Liver (tissue), 9 donors: ENCODE data around the gene GIGYF1. TPM values are rescaled to one million over a fixed set of nuclear protein-coding genes. Genes with fewer than 3 reads are reported as not detected.
A peak's percentile ranks its signal among the peaks of the same experiment; 100 is the strongest.

Source experiments
- DNase-seq: peaks from one replicate; pipeline ENCODE4 v3.0.0-alpha.2; 2017; ENCODE audit warnings: low spot score
- H3K27ac ChIP-seq, 2 donors: one replicate each; pipeline ENCODE4 v1.7.0; 2013; ENCODE audit warnings: inconsistent platforms in 2 of 2, low read length in 2 of 2, control low read depth in 1 of 2, low read depth in 1 of 2, mild to moderate bottlenecking in 1 of 2
- H3K27me3 ChIP-seq, 4 donors: one replicate each; pipeline versions ENCODE4 v1.6.1 to v1.7.0; 2013; ENCODE audit warnings: low read length in 3 of 4, inconsistent platforms in 1 of 4, mild to moderate bottlenecking in 1 of 4, moderate library complexity in 1 of 4; ENCODE audit not compliant: control insufficient read depth in 4 of 4, insufficient read depth in 4 of 4
- H3K36me3 ChIP-seq, 4 donors: one replicate each; pipeline versions ENCODE4 v1.6.1 to v1.7.0; 2013; ENCODE audit warnings: low read length in 3 of 4, mild to moderate bottlenecking in 3 of 4, low read depth in 1 of 4, moderate library complexity in 1 of 4; ENCODE audit not compliant: control insufficient read depth in 4 of 4, insufficient read depth in 3 of 4
- H3K4me1 ChIP-seq, 4 donors: one replicate each; pipeline versions ENCODE4 v1.6.1 to v1.7.0; 2013; ENCODE audit warnings: low read length in 3 of 4, mild to moderate bottlenecking in 3 of 4, moderate library complexity in 1 of 4; ENCODE audit not compliant: control insufficient read depth in 4 of 4, insufficient read depth in 4 of 4
- H3K4me3 ChIP-seq, 3 donors: one replicate each; pipeline versions ENCODE4 v1.6.1 to v1.7.0; 2013; ENCODE audit warnings: low read length in 3 of 3, control low read depth in 1 of 3, low read depth in 1 of 3, mild to moderate bottlenecking in 1 of 3
- H3K9ac ChIP-seq, 2 donors: one replicate each; pipeline ENCODE4 v1.7.0; 2013; ENCODE audit warnings: low read length in 2 of 2, mild to moderate bottlenecking in 2 of 2, moderate library complexity in 2 of 2, control low read depth in 1 of 2, low read depth in 1 of 2
- H3K9me3 ChIP-seq, 4 donors: one replicate each; pipeline versions ENCODE4 v1.6.1 to v1.7.0; 2013; ENCODE audit warnings: low read length in 3 of 4; ENCODE audit not compliant: control insufficient read depth in 4 of 4
- ATF3 ChIP-seq: IDR thresholded peaks from 2 replicates; pipeline ENCODE4 v1.6.1; 2016; ENCODE audit warnings: antibody characterized with exemption
- CTCF ChIP-seq: fragments of 150-350 bp; IDR thresholded peaks from 2 replicates; pipeline ENCODE4 v1.5.1; 2017; ENCODE audit warnings: improper control_type of control experiment, low read depth, low read length; ENCODE audit not compliant: missing input control
- EGR1 ChIP-seq, 2 donors: IDR thresholded peaks; 2 replicates each; pipeline ENCODE4 v1.6.1; 2016 to 2018; ENCODE audit warnings: antibody characterized with exemption in 2 of 2, low read depth in 2 of 2
- FOXA1 ChIP-seq: IDR thresholded peaks from 2 replicates; pipeline ENCODE4 v1.6.1; 2016; ENCODE audit warnings: antibody characterized with exemption
- FOXA2 ChIP-seq: IDR thresholded peaks from 2 replicates; pipeline ENCODE4 v1.6.1; 2016; ENCODE audit warnings: antibody characterized with exemption
- GABPA ChIP-seq, 2 donors: IDR thresholded peaks in 1 of 2; conservative IDR thresholded peaks in 1 of 2; 2 replicates each; pipeline ENCODE4 v1.6.1; 2016; ENCODE audit warnings: antibody characterized with exemption in 2 of 2, mild to moderate bottlenecking in 1 of 2, moderate library complexity in 1 of 2
- HNF4A ChIP-seq, 2 donors: conservative IDR thresholded peaks; 2 replicates each; pipeline ENCODE4 v1.6.1; 2016; ENCODE audit warnings: antibody characterized with exemption in 2 of 2, mild to moderate bottlenecking in 2 of 2
- HNF4G ChIP-seq: IDR thresholded peaks from 2 replicates; pipeline ENCODE4 v1.6.1; 2016; ENCODE audit warnings: antibody characterized with exemption
- JUND ChIP-seq, 2 donors: IDR thresholded peaks; 2 replicates each; pipeline ENCODE4 v1.6.1; 2016; ENCODE audit warnings: antibody characterized with exemption in 2 of 2
- MAX ChIP-seq: IDR thresholded peaks from 2 replicates; pipeline ENCODE4 v1.6.1; 2016; ENCODE audit warnings: antibody characterized with exemption
- NR2F2 ChIP-seq: IDR thresholded peaks from 2 replicates; pipeline ENCODE4 v1.6.1; 2016; ENCODE audit warnings: antibody characterized with exemption
- RAD21 ChIP-seq, 2 donors: IDR thresholded peaks; 2 replicates each; pipeline ENCODE4 v1.6.1; 2016; ENCODE audit warnings: antibody characterized with exemption in 2 of 2, mild to moderate bottlenecking in 2 of 2
- REST ChIP-seq: IDR thresholded peaks from 2 replicates; pipeline ENCODE4 v1.6.1; 2016; ENCODE audit warnings: antibody characterized with exemption, mild to moderate bottlenecking
- SP1 ChIP-seq: IDR thresholded peaks from 2 replicates; pipeline ENCODE4 v1.6.1; 2018; ENCODE audit warnings: antibody characterized with exemption, mild to moderate bottlenecking
- TAF1 ChIP-seq: conservative IDR thresholded peaks from 2 replicates; pipeline ENCODE4 v1.6.1; 2016; ENCODE audit warnings: antibody characterized with exemption, mild to moderate bottlenecking
- YY1 ChIP-seq: IDR thresholded peaks from 2 replicates; pipeline ENCODE4 v1.6.1; 2016; ENCODE audit warnings: antibody characterized with exemption, mild to moderate bottlenecking
- ZBTB33 ChIP-seq: IDR thresholded peaks from 2 replicates; pipeline ENCODE4 v1.6.1; 2016; ENCODE audit warnings: antibody characterized with exemption
- WGBS: extraction: QIAGEN DNeasy Blood & Tissue Kit; methylation state at CpG from one replicate; pipeline ENCODE4 v1.1.7; 2013; 5-methylcytosine and 5-hydroxymethylcytosine counted together
- polyA plus RNA-seq, 2 donors: library from polyadenylated mRNA; stranded (reverse) in 1 of 2; unstranded in 1 of 2; fragments of 200-250 nt in 1 of 2; fragments of >200 nt in 1 of 2; fragmentation: Nextera tagmentation in 1 of 2; extraction: Ambion mirVana in 1 of 2; gene quantifications; one replicate each; pipeline versions ENCODE4 v1.2.1 to v1.2.3, GENCODE V29; 2013 to 2015
- total RNA-seq, 2 donors: library from RNA; depleted of rRNA; stranded (reverse); fragments of >200 nt; gene quantifications; one replicate each; pipeline ENCODE4 v1.2.3, GENCODE V29; 2014
- donor health status: healthy.
- donor health status: healthy.
- donor health status: healthy.
- donor health status: healthy.
- donor health status: healthy.

Gene GIGYF1
- total and polyA plus RNA-seq, 4 donors: 6.8 to 12.7 (median 10.1) TPM

GRCh38 chr7:100711369-100711768, 17.3 kb upstream of the GIGYF1 start:
- Histone ChIP-seq H3K9me3 (no peaks in the 10 kb centered on the region), H3K9ac (no peak overlapping the region), H3K36me3 (no peaks in the 10 kb centered on the region), H3K4me1 (peaks cover 8 to 36% (median 19%) of the 10 kb centered on the region in 4 donors), H3K27ac (peak overlapping the region; percentile 62 to 79), H3K27me3 (no peaks in the 10 kb centered on the region), H3K4me3 (no peak overlapping the region)
- WGBS: 55% methylated on average over 11 of the region's 11 CpGs
- no peak for DNase-seq
- TF ChIP-seq TAF1: no peak
- peak; percentile 84 for TF ChIP-seq YY1

GRCh38 chr7:100710452-100710851, 16.4 kb upstream of the GIGYF1 start:
- no peak for DNase-seq
- Histone ChIP-seq H3K27ac (peak overlapping the region; percentile 48 to 79), H3K9ac (no peak overlapping the region), H3K4me1 (peaks cover 8 to 38% (median 20%) of the 10 kb centered on the region in 4 donors), H3K9me3 (no peaks in the 10 kb centered on the region), H3K36me3 (no peaks in the 10 kb centered on the region), H3K27me3 (no peaks in the 10 kb centered on the region), H3K4me3 (no peak overlapping the region)
- no peak for TF ChIP-seq HNF4G
- TF ChIP-seq ZBTB33: no peak
- TF ChIP-seq FOXA2: no peak
- no peak for TF ChIP-seq FOXA1
- TF ChIP-seq SP1: no peak
- TF ChIP-seq JUND (IDR thresholded peaks at IDR 0.05): no peak
- TF ChIP-seq REST: no peak
- TF ChIP-seq TAF1: no peak
- no peak for TF ChIP-seq YY1
- TF ChIP-seq EGR1 (IDR thresholded peaks at IDR 0.05; ENCODE audit: low read depth in 2 of 2): no peak
- TF ChIP-seq ATF3: no peak
- TF ChIP-seq NR2F2: no peak
- no peak for TF ChIP-seq CTCF
- TF ChIP-seq HNF4A (conservative IDR thresholded peaks at IDR 0.05): no peak
- TF ChIP-seq RAD21 (IDR thresholded peaks at IDR 0.05): no peak
- no peak for TF ChIP-seq GABPA (IDR thresholded peaks at IDR 0.05 in 1 of 2, conservative IDR thresholded peaks at IDR 0.05 in 1 of 2)
- TF ChIP-seq MAX: no peak
- WGBS: 82% methylated on average over 4 of the region's 4 CpGs
